GM23248 (cell line): ENCODE data around the gene GRIK3.

Source experiments
- EZH2 ChIP-seq: fragments of 200-600 bp; sonication (generic); IDR thresholded peaks from 2 replicates; pipeline ENCODE4 v1.6.1; 2018; ENCODE audit warnings: antibody characterized with exemption, mild to moderate bottlenecking; ENCODE audit not compliant: insufficient read depth, poor library complexity, severe bottlenecking
- EZH2phosphoT487 ChIP-seq: fragments of 200-600 bp; sonication (generic); IDR thresholded peaks from 2 replicates; pipeline ENCODE4 v1.6.1; 2018; ENCODE audit warnings: antibody characterized with exemption, moderate library complexity, mild to moderate bottlenecking, low read depth; ENCODE audit not compliant: insufficient read depth

DNA sequence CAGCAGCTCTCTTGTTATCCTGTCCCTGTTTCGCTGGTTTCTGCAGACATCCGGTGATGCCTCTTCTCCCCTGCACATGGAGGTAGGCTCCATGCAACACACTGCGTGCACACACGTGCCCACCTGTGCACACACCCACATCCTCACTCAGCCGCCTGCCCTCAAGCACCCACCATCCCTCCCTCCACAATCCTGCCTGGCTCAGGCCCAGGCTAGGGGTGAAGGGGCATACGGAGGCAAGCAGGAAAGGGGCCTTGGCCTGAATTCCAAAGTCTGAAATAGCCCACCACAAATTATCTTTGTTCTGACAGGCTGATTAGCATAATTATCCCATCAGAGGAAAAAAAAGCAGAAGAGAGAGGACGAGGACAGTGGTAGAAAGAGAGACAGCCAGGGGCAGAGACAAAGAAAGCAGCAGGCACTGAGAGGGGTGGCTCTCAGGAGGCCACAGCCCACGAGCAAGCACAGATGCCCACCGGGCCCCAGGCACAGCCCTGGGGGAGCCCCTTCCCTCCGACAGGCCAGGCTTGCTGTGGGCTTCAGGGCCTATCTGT lies 73.2 kb downstream of the GRIK3 start:
- no peak for TF ChIP-seq EZH2phosphoT487
- TF ChIP-seq EZH2, result no peak
